Fibroblast of mammary gland (primary cell): Measurements from ENCODE around the gene PRICKLE3.
"Not testable (repeated sequence)": the region's sequence is repeated elsewhere in the genome, so short reads cannot be mapped to it uniquely, and the experiment has no call there.

ENCODE experiments used
- DNase-seq: peaks from one replicate; pipeline ENCODE4 v3.0.0-alpha.2; 2010; ENCODE audit warnings: low read depth
- H3K4me3 ChIP-seq: 2 replicates; pipeline ENCODE4 v1.5.1; 2011; ENCODE audit warnings: low read depth, mild to moderate bottlenecking, low read length, moderate library complexity; ENCODE audit not compliant: control insufficient read depth
- TF ChIP-seq, protein P1 (sequence below): conservative IDR thresholded peaks from 2 replicates; pipeline ENCODE4 v1.5.1; 2011; ENCODE audit warnings: low read depth, low read length, inconsistent platforms; ENCODE audit not compliant: control insufficient read depth, insufficient read depth

PRICKLE3 gene

DNA sequence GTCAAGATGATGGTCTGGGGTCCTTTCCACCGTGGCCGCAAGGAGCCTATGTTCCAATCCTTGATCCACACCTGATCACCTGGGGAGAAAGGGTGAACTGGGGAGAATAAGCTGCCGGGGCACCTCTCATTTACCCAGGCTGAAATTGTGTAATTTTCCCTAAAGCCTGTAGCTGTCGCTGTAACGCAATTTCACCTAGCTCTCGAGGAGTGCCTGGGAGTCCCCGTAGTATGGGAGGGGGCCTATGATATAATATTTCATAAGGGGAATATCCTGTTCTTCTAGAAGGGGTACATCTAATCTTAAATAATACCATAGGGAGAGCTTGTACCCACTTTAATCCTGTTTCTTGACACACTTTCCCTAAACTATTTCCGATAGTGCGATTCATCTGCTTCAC is 43.9 kb downstream of the PRICKLE3 start:
- TF ChIP-seq, protein P1, sequence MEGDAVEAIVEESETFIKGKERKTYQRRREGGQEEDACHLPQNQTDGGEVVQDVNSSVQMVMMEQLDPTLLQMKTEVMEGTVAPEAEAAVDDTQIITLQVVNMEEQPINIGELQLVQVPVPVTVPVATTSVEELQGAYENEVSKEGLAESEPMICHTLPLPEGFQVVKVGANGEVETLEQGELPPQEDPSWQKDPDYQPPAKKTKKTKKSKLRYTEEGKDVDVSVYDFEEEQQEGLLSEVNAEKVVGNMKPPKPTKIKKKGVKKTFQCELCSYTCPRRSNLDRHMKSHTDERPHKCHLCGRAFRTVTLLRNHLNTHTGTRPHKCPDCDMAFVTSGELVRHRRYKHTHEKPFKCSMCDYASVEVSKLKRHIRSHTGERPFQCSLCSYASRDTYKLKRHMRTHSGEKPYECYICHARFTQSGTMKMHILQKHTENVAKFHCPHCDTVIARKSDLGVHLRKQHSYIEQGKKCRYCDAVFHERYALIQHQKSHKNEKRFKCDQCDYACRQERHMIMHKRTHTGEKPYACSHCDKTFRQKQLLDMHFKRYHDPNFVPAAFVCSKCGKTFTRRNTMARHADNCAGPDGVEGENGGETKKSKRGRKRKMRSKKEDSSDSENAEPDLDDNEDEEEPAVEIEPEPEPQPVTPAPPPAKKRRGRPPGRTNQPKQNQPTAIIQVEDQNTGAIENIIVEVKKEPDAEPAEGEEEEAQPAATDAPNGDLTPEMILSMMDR = peak; percentile 33
- not testable (repeated sequence) for DNase-seq, H3K4me3 ChIP-seq

DNA sequence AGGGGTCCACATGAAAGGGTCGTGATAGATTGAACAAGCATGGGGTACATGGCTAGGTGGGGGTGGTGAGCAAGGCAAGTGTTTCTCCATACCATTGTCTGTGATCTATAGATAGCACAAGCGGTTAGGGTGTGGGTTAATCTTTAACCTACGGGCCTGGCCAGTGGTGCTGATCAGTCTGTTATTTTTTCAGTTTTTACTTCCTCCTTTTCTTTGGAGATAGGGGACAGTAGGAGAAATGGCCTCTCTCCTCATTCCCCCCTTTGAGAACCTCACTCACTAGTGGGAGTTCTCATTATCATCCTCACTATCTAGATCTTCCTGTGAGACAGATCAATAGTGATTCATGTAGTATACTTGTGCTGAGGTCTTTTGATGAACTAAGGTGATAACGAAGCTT is 46.5 kb downstream of the PRICKLE3 start:
- TF ChIP-seq, protein P1 = no peak
- no peak for DNase-seq
- no peak overlapping the region for H3K4me3 ChIP-seq

DNA sequence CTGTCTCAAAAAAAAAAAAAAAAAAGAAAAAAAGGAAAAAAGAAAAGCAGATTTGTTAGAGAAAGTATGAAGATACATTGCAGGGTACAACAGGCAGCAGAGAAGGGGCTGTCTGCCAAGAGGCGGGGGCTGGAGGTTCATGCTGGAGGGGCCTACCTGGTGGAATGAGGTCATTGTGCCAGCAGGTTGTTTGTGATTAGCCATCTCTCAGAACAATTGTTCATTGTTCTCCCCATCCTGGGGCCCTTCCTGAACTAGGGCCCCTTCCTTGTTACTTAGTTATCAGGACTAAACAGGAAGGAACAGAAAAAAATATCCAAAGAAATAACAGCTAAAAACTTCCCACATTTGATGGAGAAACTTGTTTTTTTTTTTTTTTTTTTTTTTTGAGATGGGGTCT is 48.7 kb downstream of the PRICKLE3 start:
- no peak for DNase-seq
- TF ChIP-seq, protein P1 = no peak
- H3K4me3 ChIP-seq = no peak overlapping the region

DNA sequence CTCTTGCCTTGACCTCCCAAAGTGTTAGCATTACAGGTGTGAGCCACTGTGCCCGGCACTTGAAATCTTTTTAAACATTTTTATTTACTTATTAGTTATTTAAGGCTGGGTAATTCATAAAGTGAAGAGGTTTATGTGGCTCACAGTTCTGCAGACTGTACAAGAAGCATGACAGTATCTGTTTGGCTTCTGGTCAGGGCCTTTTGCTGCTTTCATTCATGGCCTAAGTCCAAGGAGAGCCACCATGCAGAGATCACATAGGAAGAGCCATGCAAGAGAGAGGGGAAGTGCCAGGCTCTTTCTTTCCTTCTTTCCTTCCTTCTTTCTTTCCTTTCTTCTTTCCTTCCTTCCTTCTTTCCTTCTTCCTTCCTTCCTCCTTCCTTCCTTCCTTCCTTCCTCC is 52.4 kb downstream of the PRICKLE3 start:
- TF ChIP-seq, protein P1 = no peak
- DNase-seq = no peak
- H3K4me3 ChIP-seq = no peak overlapping the region

DNA sequence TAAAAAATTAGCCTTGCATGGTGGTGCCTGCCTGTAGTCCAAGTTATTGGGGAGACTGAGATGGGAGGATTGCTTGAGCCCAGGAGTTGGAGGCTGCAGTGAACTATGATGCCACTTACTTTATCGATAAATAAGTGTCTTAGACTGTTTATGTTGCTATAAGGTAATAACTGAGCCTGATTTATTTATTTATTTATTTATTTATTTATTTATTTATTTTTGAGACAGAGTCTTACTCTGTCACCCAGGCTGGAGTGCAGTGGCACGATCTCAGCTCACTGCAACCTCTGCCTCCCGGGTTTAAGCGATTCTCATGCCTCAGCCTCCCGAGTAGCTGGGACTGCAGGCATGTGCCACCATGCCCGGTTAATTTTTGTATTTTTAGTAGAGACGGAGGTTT is 53.9 kb downstream of the PRICKLE3 start:
- not testable (repeated sequence) for H3K4me3 ChIP-seq, DNase-seq

DNA sequence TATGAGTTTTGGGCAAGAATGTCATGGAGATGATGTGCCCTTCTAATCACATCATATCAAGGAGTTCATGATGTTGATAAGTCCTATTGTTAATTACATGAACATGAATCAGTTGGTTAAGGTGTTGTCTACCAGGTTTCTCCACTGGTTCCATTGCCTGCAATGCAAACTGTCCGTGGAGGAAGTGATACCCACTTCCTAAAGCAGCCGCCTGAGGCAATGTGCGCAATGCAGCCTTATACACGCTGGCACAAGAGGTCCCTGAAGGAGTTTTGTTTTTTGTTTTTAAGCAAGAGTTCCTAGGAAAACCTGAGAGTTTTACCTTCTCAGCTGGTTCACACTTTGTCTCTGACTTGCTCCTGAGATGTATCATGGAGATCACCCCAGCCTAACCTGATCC is 56.7 kb downstream of the PRICKLE3 start:
- H3K4me3 ChIP-seq = no peak overlapping the region
- TF ChIP-seq, protein P1 = no peak
- DNase-seq = no peak

DNA sequence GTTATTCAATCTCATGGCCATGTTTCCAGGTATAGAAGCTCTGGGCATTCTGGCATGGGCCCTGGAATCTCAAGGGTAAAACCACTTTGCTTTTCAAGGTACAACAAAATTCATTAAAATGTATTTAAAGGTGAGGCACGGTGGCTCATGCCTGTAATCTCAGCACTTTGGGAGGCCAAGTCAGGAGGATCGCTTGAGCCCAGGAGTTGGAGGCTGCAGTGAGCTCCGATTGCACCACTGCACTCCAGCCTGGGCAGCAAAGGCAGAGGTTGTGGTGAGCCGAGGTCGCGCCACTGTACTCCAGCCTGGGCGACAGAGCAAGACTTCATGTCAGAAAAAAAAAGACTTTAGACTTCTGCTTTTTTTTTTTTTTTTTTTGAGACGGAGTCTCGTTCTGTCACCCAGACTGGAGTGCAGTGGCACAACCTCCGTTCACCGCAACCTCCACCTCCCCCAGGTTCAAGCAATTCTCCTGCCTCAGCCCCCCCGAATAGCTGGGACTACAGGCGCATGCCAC is 58.4 kb downstream of the PRICKLE3 start:
- H3K4me3 ChIP-seq, DNase-seq: not testable (repeated sequence)
